OCI-M2 (cell line): ENCODE data around the gene RBM20.
"Not testable (repeated sequence)": the region's sequence is repeated elsewhere in the genome, so short reads cannot be mapped to it uniquely, and the experiment has no call there.

Experiments used
- DNase-seq: peaks from one replicate; lab custom pipeline; 2025; ENCODE audit not compliant: unreplicated experiment; lab: John Stamatoyannopoulos, UW

Gene RBM20

DNA sequence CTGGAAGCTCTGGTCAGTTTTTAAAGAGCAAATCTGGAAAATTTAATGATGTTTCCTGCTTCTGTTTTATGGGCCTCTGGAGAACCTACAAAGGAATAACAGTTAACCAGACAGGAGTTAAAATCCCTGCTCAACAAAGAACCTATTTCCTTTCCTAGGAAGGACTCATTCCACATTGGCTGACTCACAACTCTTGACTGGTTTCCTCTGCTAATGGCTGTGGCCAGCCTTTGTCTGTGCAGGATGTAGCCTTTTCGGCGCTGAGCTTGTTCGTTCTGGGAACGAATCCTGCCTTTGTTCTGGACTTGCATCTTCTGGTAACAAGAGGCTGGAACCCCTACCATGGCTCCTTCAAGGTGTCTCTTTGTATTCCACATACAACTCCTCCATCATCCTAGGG is 114.8 kb downstream of the RBM20 start:
- no peak for DNase-seq

DNA sequence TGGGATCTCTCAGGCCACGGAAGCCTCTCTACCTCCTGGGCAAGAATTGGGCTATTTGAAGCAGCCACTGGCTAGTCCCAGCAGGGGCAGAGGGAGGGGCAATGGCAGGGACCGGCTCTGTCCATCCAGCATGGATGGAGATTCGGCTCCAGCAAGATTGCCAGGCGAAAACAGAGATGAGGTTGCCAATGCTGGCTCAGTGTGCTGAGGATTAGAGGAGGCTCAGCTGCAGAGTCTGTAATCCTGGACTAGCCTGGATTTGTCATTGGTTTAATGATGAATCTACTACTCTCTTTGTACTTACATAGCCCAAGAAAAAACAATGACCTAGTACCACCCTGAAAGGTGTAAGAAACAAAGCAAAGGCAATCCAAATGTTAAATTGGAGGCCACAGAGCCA is 115.4 kb downstream of the RBM20 start:
- no peak for DNase-seq

GRCh38 chr10:110762109-110762848 is 118.1 kb downstream of the RBM20 start:
- DNase-seq = no peak

GRCh38 chr10:110762849-110763211 is 118.7 kb downstream of the RBM20 start:
- no peak for DNase-seq

GRCh38 chr10:110764378-110764777 is 120.2 kb downstream of the RBM20 start:
- no peak for DNase-seq

DNA sequence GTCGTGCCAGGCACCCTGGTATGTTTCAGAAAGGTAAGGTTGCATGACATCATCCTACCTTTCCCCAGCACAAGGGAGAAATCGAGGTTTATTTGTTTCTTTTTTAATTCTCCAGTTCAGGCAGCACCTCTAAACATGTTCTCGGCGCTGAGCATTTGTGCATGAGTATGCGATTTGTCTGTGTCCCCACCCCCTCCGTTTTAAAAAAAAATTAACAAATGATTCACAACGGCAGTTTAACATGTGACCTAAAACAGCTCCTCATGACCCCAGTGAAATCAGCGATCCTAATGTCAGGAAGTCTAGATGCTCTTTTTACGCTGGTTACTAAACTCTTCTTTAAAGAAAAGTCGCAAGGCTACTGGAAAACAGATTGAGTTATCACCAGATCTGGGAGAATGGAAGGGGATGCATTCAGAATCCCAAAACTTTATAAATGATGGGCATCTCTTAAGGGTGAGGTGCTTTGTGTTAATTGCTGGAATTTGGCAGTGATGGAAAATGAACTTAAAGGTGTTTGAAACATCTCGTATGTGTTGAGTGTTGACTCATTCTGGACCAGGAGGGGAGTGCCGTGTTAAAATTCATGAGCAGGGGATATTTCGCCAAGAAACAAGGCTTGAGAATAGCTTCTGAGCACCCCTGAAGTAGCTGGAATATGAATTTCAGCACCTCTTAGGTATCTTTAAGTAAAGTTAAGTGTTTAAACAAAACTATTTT is 120.8 kb downstream of the RBM20 start:
- DNase-seq = no peak

DNA sequence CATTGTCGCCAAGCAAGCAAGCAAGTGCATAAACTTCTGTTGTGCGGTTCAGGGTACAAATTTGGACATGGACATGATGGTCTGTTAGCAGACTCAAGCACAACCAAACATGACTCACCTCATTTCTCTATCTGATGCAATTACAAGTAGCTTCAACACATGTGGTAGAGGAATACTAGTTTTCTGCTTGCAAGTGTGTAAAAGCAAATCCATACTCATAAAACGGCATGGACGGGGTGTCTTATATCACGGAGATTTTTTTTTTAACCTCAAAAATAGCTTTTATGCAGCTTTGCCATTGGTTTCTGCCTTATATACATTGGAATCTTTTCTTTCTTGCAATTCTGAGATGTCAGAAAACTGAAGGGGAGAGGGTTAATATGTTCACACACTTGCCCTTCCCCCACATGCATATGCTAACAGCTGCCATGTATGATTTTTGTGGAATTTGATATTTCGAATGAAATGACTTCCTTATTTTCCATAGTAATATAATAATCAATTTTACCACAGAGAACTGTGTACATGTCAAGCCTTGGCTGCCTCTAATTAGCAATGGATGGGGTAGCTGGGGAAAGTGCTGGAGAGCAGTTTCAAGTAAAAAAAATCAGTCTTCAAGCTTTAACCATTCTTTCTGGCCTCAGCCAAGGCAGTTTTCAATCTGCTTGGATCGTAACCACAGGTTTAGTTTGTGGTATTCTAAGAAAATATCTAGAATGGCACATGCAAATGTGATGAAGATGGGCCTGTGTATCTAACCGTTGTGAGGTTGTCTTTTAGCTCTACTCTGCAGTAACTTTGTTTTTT is 121.6 kb downstream of the RBM20 start:
- DNase-seq = no peak

- DNase-seq = not testable (repeated sequence)
Observed at GRCh38 chr10:110767601-110768000, 123.5 kb downstream of the RBM20 start.

- DNase-seq = no peak
Observed at GRCh38 chr10:110770243-110770642, 126.1 kb downstream of the RBM20 start.

DNA sequence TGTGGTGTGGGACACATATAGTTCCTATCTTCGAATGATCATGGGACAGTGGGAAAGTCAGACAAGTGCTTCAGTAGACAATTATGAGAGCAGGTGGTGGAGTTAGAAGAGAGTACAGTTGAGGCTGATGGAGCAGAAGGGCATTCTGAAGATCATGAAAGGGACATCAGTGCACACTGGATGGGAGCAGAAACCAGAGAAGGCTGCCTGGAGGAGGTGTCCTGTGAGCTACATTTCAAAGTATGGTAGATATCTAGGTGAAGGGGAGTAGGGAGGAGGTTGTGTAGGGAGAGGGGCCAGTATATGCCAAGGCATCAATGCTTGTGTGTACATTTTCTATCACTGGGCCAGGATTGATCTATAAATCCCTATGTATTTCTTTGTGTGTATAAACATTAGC is 127.3 kb downstream of the RBM20 start:
- no peak for DNase-seq

DNA sequence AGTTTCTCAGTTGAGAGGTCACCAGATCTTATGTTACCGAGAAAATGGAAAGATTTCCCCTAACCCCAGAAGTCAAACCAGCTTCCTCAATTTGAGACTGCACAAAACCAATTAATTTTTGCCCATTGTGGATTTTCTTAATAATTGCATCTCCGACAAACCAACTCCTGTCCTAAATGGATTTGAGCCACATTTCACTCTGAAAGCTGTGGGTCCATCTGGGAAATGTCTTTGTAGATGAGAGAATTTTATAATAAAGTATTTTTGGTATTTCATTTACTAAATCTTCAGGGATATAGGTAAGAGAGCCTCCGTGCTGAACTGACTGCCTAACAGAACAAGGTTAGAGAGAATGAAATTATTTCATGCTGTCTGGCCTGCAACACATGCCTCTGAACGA is 127.9 kb downstream of the RBM20 start:
- no peak for DNase-seq

DNA sequence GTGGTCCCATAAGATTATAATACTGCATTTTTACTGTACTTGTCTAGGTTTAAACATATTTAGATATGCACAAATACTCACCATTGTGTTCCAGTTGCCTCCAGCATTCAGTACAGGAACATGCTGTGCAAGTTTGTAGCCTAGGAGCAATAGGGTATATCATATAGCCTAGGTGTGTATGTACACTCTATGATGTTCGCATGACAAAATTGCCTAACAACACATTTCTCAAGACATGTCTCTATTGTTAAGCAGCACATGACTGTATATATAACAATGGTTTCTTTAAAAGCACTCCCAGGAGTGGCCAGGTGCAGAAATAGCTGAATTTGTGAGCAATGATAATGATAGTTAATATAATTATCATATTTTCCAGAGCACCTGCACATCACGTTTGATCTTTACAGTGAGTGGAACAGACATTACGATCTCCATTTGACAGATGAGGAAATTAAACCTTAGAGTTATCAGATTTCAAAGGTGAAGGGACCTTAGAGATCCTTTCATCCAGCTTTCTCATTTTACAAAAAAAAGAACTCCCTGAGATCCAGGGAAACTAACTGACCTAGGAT is 128.4 kb downstream of the RBM20 start:
- DNase-seq = no peak

- no peak for DNase-seq
Observed at GRCh38 chr10:110773693-110774068, 129.5 kb downstream of the RBM20 start.

GRCh38 chr10:110774069-110775019 is 130.2 kb downstream of the RBM20 start:
- no peak for DNase-seq

- no peak for DNase-seq
Observed at GRCh38 chr10:110775020-110775375, 130.9 kb downstream of the RBM20 start.

DNA sequence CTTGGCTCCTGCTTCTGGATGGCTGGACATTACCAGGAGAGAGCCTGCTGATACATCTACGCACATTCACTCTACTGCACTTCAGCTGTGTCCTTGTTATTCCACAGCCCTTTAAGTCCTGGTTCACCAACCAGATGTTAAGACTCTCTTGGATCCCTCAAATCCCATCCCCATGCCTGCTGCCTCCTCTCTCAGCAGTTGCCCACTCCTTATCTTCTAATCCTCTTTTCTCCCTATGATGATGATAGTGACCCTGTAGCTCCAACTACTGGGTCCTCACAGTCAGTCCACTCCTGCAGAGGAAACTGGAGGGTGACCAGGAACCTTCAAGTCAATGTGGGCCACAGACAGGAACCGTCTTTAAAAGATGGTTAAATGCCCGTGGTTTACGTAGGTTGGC is 131.3 kb downstream of the RBM20 start:
- DNase-seq = no peak

DNA sequence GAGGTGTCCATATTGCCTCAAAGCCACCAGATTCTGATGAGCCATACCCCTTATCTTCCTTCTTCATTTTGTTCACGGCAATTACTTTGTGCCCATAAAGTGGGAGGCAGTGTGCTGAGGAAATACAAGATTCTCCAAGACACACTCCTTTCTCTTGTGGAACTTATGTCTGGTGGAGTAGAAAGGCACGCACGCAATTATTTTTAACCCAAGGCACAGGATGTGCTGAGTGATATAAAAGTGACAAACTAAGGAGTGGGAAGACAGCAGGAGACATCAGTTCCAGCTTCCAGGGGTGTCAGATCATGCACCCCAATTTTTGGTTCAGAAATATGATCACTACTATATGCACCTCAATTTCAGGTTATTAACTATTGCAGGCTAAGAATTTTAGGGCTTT is 132.9 kb downstream of the RBM20 start:
- DNase-seq = no peak

GRCh38 chr10:110777661-110778060 is 133.5 kb downstream of the RBM20 start:
- no peak for DNase-seq

GRCh38 chr10:110778211-110778610 is 134.1 kb downstream of the RBM20 start:
- DNase-seq = no peak

DNA sequence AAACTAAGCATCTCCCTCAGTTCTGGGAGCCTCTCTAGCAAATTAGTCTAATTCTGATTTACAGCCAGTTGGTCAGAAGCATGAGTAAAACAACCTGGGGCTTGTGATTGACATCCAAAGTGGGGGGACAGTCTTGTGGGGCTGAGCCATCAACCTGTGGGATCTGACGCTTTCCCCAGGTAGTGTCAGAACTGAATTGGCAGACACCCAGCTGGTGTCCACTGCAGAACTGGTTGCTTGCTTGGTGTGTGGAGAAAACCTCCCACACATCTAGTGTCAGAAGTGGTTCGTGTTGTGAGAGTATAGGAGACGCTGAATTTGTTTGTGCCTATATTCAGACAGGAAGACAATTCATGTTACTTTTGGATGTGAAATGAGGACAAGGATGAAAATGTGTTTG is 135.4 kb downstream of the RBM20 start:
- DNase-seq = no peak

DNA sequence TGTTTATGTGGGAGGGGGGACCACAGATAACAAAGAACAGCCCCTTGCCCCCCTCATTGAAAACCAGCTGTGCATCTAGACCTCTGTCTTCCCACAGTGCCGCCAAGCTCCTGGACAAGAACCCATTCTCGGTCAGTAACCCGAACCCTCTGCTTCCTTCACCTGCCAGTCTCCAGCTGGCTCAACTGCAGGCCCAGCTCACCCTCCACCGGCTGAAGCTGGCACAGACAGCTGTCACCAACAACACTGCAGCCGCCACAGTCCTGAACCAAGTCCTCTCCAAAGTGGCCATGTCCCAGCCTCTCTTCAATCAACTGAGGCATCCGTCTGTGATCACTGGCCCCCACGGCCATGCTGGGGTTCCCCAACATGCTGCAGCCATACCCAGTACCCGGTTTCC is 136.6 kb downstream of the RBM20 start:
- no peak for DNase-seq
